GM10248 (cell line): ENCODE results near the gene KRTAP10-8.
"Not testable (repeated sequence)": the region's sequence is repeated elsewhere in the genome, so short reads cannot be mapped to it uniquely, and the experiment has no call there.

Experiments
- CTCF ChIA-PET: fragments of 300-600 bp; sonication (Branson Sonifier 250); formaldehyde crosslinking; extraction: SDS; loops from one replicate; lab custom pipeline; 2021; ENCODE audit warnings: antibody characterized with exemption; lab: Yijun Ruan, JAX
- POLR2A ChIA-PET: fragments of 350-650 bp; sonication (Branson Sonifier 250); formaldehyde crosslinking; extraction: SDS; loops from one replicate; lab custom pipeline; 2020; ENCODE audit warnings: antibody characterized with exemption; lab: Yijun Ruan, JAX
- DNase-seq: peaks from one replicate; pipeline ENCODE4 v3.0.0; 2012; ENCODE audit errors: extremely low spot score
- CTCF ChIP-seq: IDR thresholded peaks from 2 replicates; pipeline ENCODE4 v1.5.1; 2012; ENCODE audit warnings: mild to moderate bottlenecking, low read depth; ENCODE audit errors: extremely low read depth, missing control alignments, control extremely low read depth

The KRTAP10-8 gene

GRCh38 chr21:44601596-44602462, 10.1 kb upstream of the KRTAP10-8 start:
- ChIA-PET POLR2A (no interaction called here), CTCF (no interaction called here)
- TF ChIP-seq CTCF = no peak

GRCh38 chr21:44602463-44602850, 9.4 kb upstream of the KRTAP10-8 start:
- ChIA-PET POLR2A (no interaction called here), CTCF (no interaction called here)
- TF ChIP-seq CTCF = no peak
- DNase-seq = no peak

More at GRCh38 chr21:44601596-44602462, 10.1 kb upstream of the KRTAP10-8 start:
- DNase-seq = no peak

GRCh38 chr21:44603109-44603875, 8.6 kb upstream of the KRTAP10-8 start:
- DNase-seq = no peak
- ChIA-PET POLR2A (no interaction called here), CTCF (no interaction called here)
- TF ChIP-seq CTCF = no peak

- no peak for TF ChIP-seq CTCF
- CTCF ChIA-PET = no interaction called here
- no peak for DNase-seq
- POLR2A ChIA-PET = no interaction called here
Observed at GRCh38 chr21:44603911-44604310, 8.0 kb upstream of the KRTAP10-8 start.

GRCh38 chr21:44606495-44606894, 5.4 kb upstream of the KRTAP10-8 start:
- ChIA-PET CTCF (no interaction called here), POLR2A (no interaction called here)
- no peak for TF ChIP-seq CTCF
- DNase-seq = no peak

GRCh38 chr21:44609193-44609592, 2.7 kb upstream of the KRTAP10-8 start:
- POLR2A ChIA-PET = no interaction called here
- no peak for TF ChIP-seq CTCF

GRCh38 chr21:44610157-44610843, 1.6 kb upstream of the KRTAP10-8 start:
- CTCF ChIA-PET, POLR2A ChIA-PET, DNase-seq: not testable (repeated sequence)

More at GRCh38 chr21:44609193-44609592, 2.7 kb upstream of the KRTAP10-8 start:
- DNase-seq = no peak
- CTCF ChIA-PET = no interaction called here
